NCI-H1694 treated with DMSO at 0.1 percent for 48 hours (cell line): ENCODE measurements around the gene MEF2D.

Experiments
- DNase-seq: peaks from one replicate; lab custom pipeline; 2025; lab: John Stamatoyannopoulos, UW

MEF2D gene

GRCh38 chr1:156467906-156468305 lies 32.7 kb downstream of the MEF2D start:
- no peak for DNase-seq

GRCh38 chr1:156467385-156467784 lies 33.2 kb downstream of the MEF2D start:
- DNase-seq, result no peak

- DNase-seq, result no peak
These were observed 34.7 kb downstream of the MEF2D start for GRCh38 chr1:156465747-156466365.

- DNase-seq, result no peak
These were observed 35.6 kb downstream of the MEF2D start for GRCh38 chr1:156464825-156465452.

- DNase-seq, result no peak
These were observed 36.2 kb downstream of the MEF2D start for GRCh38 chr1:156464335-156464734.

GRCh38 chr1:156463874-156464273 lies 36.7 kb downstream of the MEF2D start:
- DNase-seq, result no peak

GRCh38 chr1:156462954-156463795 lies 37.4 kb downstream of the MEF2D start:
- DNase-seq, result no peak

- no peak for DNase-seq
These were observed 38.6 kb downstream of the MEF2D start for GRCh38 chr1:156461781-156462647.

- DNase-seq, result no peak
These were observed 39.5 kb downstream of the MEF2D start for GRCh38 chr1:156461109-156461508.

GRCh38 chr1:156460525-156460924 lies 40.0 kb downstream of the MEF2D start:
- no peak for DNase-seq

- DNase-seq, result no peak
These were observed 42.4 kb downstream of the MEF2D start for GRCh38 chr1:156458181-156458503.

- DNase-seq, result peak; percentile 100
These were observed 43.7 kb downstream of the MEF2D start for GRCh38 chr1:156456625-156457465.

- no peak for DNase-seq
These were observed 45.2 kb downstream of the MEF2D start for GRCh38 chr1:156455362-156455761.

- no peak for DNase-seq
These were observed 47.7 kb downstream of the MEF2D start for GRCh38 chr1:156452907-156453306.

- DNase-seq, result no peak
These were observed 48.9 kb downstream of the MEF2D start for GRCh38 chr1:156451505-156452160.

- no peak for DNase-seq
These were observed 52.2 kb downstream of the MEF2D start for GRCh38 chr1:156448134-156448967.

- peak; percentile 97 for DNase-seq
These were observed 54.7 kb downstream of the MEF2D start for GRCh38 chr1:156445789-156446263.

GRCh38 chr1:156444407-156445001 lies 56.1 kb downstream of the MEF2D start:
- DNase-seq, result peak; percentile 85

- DNase-seq, result no peak
These were observed 57.3 kb downstream of the MEF2D start for GRCh38 chr1:156443286-156443685.
